ENCODE data around the gene IL1RN. TPM values are rescaled to one million over a fixed set of nuclear protein-coding genes. Genes with fewer than 3 reads are reported as not detected.
A peak's percentile ranks its signal among the peaks of the same experiment; 100 is the strongest.

Gene IL1RN
- total and polyA plus RNA-seq, 2 of the 4 experiments (the other 2 are of a cell fraction), result not detected

DNA sequence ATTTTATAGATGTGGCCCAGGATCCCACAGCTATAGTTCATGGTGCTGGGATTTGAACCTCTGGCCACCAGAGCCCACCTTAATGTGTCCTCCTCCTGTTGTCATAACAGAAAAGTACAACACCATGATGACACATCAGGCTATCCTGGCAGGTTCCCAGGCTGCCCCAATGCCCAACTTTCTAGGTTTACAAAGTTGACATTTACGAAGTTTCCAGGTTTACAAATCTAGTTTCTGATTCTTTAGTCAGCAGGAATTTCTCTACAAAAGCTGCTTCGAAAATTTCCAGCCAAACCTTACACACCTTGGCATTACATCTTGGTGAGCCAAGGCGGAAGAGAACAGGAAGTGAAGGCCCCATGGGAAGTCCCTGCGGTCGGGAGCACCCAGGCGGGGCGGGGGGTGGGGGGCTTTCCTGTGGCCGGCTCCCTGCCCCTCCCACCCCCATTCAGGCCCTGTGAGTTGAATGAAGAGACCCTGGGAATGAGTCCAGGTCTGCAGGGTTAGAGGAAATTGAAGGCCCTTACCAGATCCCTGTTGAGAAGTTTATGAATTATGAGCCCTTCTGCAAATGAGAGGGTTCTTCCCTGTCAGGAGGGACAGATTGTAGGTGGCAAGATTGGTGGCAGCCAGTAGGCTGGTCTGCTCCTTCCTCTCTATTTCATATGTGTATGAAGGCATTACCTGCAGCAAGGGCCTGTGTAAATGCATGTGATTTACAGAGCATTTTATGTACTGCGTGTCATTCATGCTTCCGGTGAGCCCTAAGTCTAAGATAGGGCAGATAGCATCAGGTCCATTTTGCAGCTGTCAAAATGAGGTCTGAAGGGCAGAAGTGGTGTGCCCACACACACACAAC lies 11.1 kb upstream of the IL1RN start (continued):
- no peak for TF ChIP-seq BHLHE40 (IDR thresholded peaks at IDR 0.05; ENCODE audit: low read depth, low read length)

DNA sequence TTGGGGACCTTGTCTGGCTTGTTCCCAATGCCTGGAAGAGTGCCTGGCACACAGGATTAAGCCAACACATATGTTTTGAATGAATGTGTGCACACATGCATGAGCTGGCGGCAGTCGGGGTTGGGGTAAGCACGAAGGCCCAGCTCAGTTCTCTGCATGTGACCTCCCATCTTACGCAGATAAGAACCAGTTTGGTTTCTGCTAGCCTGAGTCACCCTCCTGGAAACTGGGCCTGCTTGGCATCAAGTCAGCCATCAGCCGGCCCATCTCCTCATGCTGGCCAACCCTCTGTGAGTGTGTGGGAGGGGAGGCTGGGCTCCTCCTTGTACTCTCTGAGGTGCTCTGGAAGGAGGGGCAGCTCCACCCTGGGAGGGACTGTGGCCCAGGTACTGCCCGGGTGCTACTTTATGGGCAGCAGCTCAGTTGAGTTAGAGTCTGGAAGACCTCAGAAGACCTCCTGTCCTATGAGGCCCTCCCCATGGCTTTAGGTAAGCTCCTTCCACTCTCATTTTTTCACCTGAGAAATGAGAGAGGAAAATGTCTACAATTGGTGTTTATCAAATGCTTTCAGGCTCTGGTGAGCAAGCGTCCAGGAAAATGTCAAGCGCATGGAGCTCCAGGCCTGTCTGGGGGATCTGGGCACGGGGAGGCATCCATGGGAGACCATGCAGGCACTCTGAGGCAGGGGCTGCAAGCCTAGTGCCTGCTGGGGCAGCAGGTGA lies 9.7 kb upstream of the IL1RN start:
- Histone ChIP-seq H2AK9ac (replicated peaks; ENCODE audit: low read depth, low read length, poor library complexity) (no peak overlapping the region), H3K14ac (replicated peaks; ENCODE audit: low read depth, low read length) (no peak overlapping the region), H2BK120ac (ENCODE audit: low read depth, low read length) (no peak overlapping the region), H3K18ac (ENCODE audit: low read depth, low read length) (no peak overlapping the region), H3K23ac (ENCODE audit: low read depth, low read length) (no peak overlapping the region), H4K8ac (ENCODE audit: low read depth in 2 of 2, low read length in 2 of 2) (no peak overlapping the region), H2AFZ (replicated peaks; ENCODE audit: low read length, poor library complexity) (no peak overlapping the region), H3K79me1 (ENCODE audit: low read depth in 1 of 2, low read length in 2 of 2) (no peaks in the 10 kb centered on the region), H3K27me3 (ENCODE audit: control insufficient read depth, insufficient read depth, low read length) (peaks cover 15% of the 10 kb centered on the region), H3K4me2 (ENCODE audit: low read depth, low read length) (no peak overlapping the region), H3K4ac (ENCODE audit: low read depth, low read length) (no peak overlapping the region), H4K91ac (ENCODE audit: insufficient read depth, low read depth, low read length) (no peak overlapping the region), H2BK20ac (ENCODE audit: low read depth, low read length) (no peak overlapping the region), H3K27ac (ENCODE audit: insufficient read depth, low read length) (no peak overlapping the region), H2BK5ac (ENCODE audit: low read depth, low read length, poor library complexity, severe bottlenecking) (no peak overlapping the region), H4K20me1 (ENCODE audit: insufficient read depth, low read length) (no peaks in the 10 kb centered on the region), H2AK5ac (ENCODE audit: low read depth, low read length) (no peak overlapping the region), H2BK15ac (ENCODE audit: low read depth, low read length) (no peak overlapping the region), H3K36me3 (ENCODE audit: control insufficient read depth, insufficient read depth, low read length) (no peaks in the 10 kb centered on the region), H3K4me3 (ENCODE audit: insufficient read depth, low read depth, low read length) (no peak overlapping the region), H3K56ac (ENCODE audit: extremely low read depth, insufficient read depth, low read length) (no peak overlapping the region), H3K4me1 (ENCODE audit: control insufficient read depth, insufficient read depth, low read length) (no peaks in the 10 kb centered on the region), H4K5ac (ENCODE audit: low read depth, low read length) (no peak overlapping the region), H3K9me1 (ENCODE audit: insufficient read depth, low read length) (no peaks in the 10 kb centered on the region), H3K9me3 (ENCODE audit: control insufficient read depth, insufficient read depth, low read length) (no peaks in the 10 kb centered on the region), H3K9ac (ENCODE audit: low read depth, low read length) (no peak overlapping the region)
- POLR2A ChIA-PET (ENCODE audit: unreplicated experiment), result no interaction called here
- 57% methylated on average over 5 of the region's 9 CpGs; no CpG with 5 or more reads in 1 of the 2 experiments for WGBS, 2 experiments (ENCODE audit: extremely low coverage in 2 of 2, insufficient read length in 1 of 2)
- in situ Hi-C loops (cut with MboI; ENCODE audit: low sequenced_read_pairs), result no loop called here
- TF ChIP-seq RCOR1 (IDR thresholded peaks at IDR 0.05; ENCODE audit: insufficient replicate concordance, low read length), result no peak
- no peak for TF ChIP-seq CHD1 (IDR thresholded peaks at IDR 0.05; ENCODE audit: low read depth, low read length)
- TF ChIP-seq NFE2L2 (IDR thresholded peaks at IDR 0.05; ENCODE audit: low read depth, low read length), result no peak
- no peak for TF ChIP-seq CEBPB (IDR thresholded peaks at IDR 0.05; ENCODE audit: low read depth, low read length)
- TF ChIP-seq, protein P1, sequence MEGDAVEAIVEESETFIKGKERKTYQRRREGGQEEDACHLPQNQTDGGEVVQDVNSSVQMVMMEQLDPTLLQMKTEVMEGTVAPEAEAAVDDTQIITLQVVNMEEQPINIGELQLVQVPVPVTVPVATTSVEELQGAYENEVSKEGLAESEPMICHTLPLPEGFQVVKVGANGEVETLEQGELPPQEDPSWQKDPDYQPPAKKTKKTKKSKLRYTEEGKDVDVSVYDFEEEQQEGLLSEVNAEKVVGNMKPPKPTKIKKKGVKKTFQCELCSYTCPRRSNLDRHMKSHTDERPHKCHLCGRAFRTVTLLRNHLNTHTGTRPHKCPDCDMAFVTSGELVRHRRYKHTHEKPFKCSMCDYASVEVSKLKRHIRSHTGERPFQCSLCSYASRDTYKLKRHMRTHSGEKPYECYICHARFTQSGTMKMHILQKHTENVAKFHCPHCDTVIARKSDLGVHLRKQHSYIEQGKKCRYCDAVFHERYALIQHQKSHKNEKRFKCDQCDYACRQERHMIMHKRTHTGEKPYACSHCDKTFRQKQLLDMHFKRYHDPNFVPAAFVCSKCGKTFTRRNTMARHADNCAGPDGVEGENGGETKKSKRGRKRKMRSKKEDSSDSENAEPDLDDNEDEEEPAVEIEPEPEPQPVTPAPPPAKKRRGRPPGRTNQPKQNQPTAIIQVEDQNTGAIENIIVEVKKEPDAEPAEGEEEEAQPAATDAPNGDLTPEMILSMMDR (conservative IDR thresholded peaks at IDR 0.05; ENCODE audit: low read depth, low read length), result no peak
- no peak for TF ChIP-seq FOS (IDR thresholded peaks at IDR 0.05; ENCODE audit: low read depth, low read length)
- TF ChIP-seq MXI1 (IDR thresholded peaks at IDR 0.05; ENCODE audit: borderline replicate concordance, low read depth, low read length), result no peak
- TF ChIP-seq SMC3 (IDR thresholded peaks at IDR 0.05; ENCODE audit: low read depth, low read length), result no peak
- TF ChIP-seq, protein P2, sequence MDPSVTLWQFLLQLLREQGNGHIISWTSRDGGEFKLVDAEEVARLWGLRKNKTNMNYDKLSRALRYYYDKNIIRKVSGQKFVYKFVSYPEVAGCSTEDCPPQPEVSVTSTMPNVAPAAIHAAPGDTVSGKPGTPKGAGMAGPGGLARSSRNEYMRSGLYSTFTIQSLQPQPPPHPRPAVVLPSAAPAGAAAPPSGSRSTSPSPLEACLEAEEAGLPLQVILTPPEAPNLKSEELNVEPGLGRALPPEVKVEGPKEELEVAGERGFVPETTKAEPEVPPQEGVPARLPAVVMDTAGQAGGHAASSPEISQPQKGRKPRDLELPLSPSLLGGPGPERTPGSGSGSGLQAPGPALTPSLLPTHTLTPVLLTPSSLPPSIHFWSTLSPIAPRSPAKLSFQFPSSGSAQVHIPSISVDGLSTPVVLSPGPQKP (IDR thresholded peaks at IDR 0.05; ENCODE audit: borderline replicate concordance, low read depth, low read length), result no peak
- dilution Hi-C loops (cut with HindIII; ENCODE audit: low sequenced_read_pairs, unreplicated experiment), result no loop called here
- intact Hi-C loops (cut with micrococcal nuclease), result no loop called here
- DNase-seq (peak; percentile 65), ATAC-seq (ENCODE audit: low read depth) (no peak)
- CTCF ChIA-PET, result no interaction called here
- no TSS peak for BruUV-seq (replicated peaks)

Data from IMR-90 (cell line).